ENCODE measurements around the gene CNTNAP5. TPM values are rescaled to one million over a fixed set of nuclear protein-coding genes. Genes with fewer than 3 reads are reported as not detected.
A peak's percentile ranks its signal among the peaks of the same experiment; 100 is the strongest.

CNTNAP5 gene
- total RNA-seq, 3 donors from 2014 or later, result 3.3 TPM; not detected in 2

GRCh38 chr2:124763611-124764010 is 738.5 kb downstream of the CNTNAP5 start:
- TF ChIP-seq CTCF (IDR thresholded peaks at IDR 0.05), result no peak
- H3K36me3 ChIP-seq (ENCODE audit: low read depth), result no peaks in the 10 kb centered on the region
- no peak for ATAC-seq
- H3K4me1 ChIP-seq (ENCODE audit: low read depth), result no peaks in the 10 kb centered on the region
- no peak for DNase-seq
- no peaks in the 10 kb centered on the region for H3K9me3 ChIP-seq
- intact Hi-C loops (cut with DNase I, micrococcal nuclease), result no loop called here
- H3K4me3 ChIP-seq, result no peak overlapping the region

GRCh38 chr2:124774781-124775180 is 749.7 kb downstream of the CNTNAP5 start:
- TF ChIP-seq CTCF (IDR thresholded peaks at IDR 0.05), result no peak

GRCh38 chr2:124776332-124776731 is 751.2 kb downstream of the CNTNAP5 start:
- DNase-seq (no peak), ATAC-seq (no peak)
- intact Hi-C loops (cut with DNase I, micrococcal nuclease), result no loop called here
- no peak for TF ChIP-seq CTCF (IDR thresholded peaks at IDR 0.05)
- no peaks in the 10 kb centered on the region for H3K9me3 ChIP-seq
- H3K4me1 ChIP-seq (ENCODE audit: low read depth), result no peaks in the 10 kb centered on the region
- no peak overlapping the region for H3K4me3 ChIP-seq
- no peaks in the 10 kb centered on the region for H3K36me3 ChIP-seq (ENCODE audit: low read depth)

More at GRCh38 chr2:124774781-124775180, 749.7 kb downstream of the CNTNAP5 start:
- Histone ChIP-seq H3K4me1 (ENCODE audit: low read depth) (no peaks in the 10 kb centered on the region), H3K9me3 (no peaks in the 10 kb centered on the region), H3K4me3 (no peak overlapping the region), H3K36me3 (ENCODE audit: low read depth) (no peaks in the 10 kb centered on the region)
- DNase-seq (no peak), ATAC-seq (no peak)
- intact Hi-C loops (cut with DNase I, micrococcal nuclease), result no loop called here

- H3K9me3 ChIP-seq, result no peaks in the 10 kb centered on the region
- ATAC-seq (no peak), DNase-seq (no peak)
- intact Hi-C loops (cut with DNase I, micrococcal nuclease), result no loop called here
- H3K36me3 ChIP-seq (ENCODE audit: low read depth), result no peaks in the 10 kb centered on the region
- no peak for TF ChIP-seq CTCF (IDR thresholded peaks at IDR 0.05)
- no peaks in the 10 kb centered on the region for H3K4me1 ChIP-seq (ENCODE audit: low read depth)
- H3K4me3 ChIP-seq, result no peak overlapping the region
Observed at GRCh38 chr2:124778076-124778475, 753.0 kb downstream of the CNTNAP5 start.

GRCh38 chr2:124796647-124797046 is 771.6 kb downstream of the CNTNAP5 start:
- ATAC-seq (peak; percentile 72), DNase-seq (no peak)
- Histone ChIP-seq H3K9me3 (no peaks in the 10 kb centered on the region), H3K36me3 (ENCODE audit: low read depth) (no peaks in the 10 kb centered on the region), H3K4me1 (ENCODE audit: low read depth) (no peaks in the 10 kb centered on the region), H3K4me3 (no peak overlapping the region)
- intact Hi-C loops (cut with DNase I, micrococcal nuclease), result no loop called here
- TF ChIP-seq CTCF (IDR thresholded peaks at IDR 0.05), result no peak

GRCh38 chr2:124797049-124797448 is 772.0 kb downstream of the CNTNAP5 start:
- no peaks in the 10 kb centered on the region for H3K9me3 ChIP-seq
- no peaks in the 10 kb centered on the region for H3K4me1 ChIP-seq (ENCODE audit: low read depth)
- ATAC-seq, result peak; percentile 42
- TF ChIP-seq CTCF (IDR thresholded peaks at IDR 0.05), result no peak
- intact Hi-C loops (cut with DNase I, micrococcal nuclease), result no loop called here
- DNase-seq, result no peak
- no peaks in the 10 kb centered on the region for H3K36me3 ChIP-seq (ENCODE audit: low read depth)
- no peak overlapping the region for H3K4me3 ChIP-seq
